Sigmoid colon (tissue), 7 donors: ENCODE results near the gene ITSN2. TPM values are rescaled to one million over a fixed set of nuclear protein-coding genes. Genes with fewer than 3 reads are reported as not detected.

Source experiments
- DNase-seq: peaks from one replicate; pipeline ENCODE4 v3.0.0-alpha.2; 2019
- H3K27ac ChIP-seq, 4 donors: fragments of 200-600 bp; sonication (generic); one replicate each; pipeline ENCODE4 v1.5.1; 2016 to 2019; ENCODE audit warnings: mild to moderate bottlenecking in 1 of 4
- H3K27me3 ChIP-seq, 3 donors: fragments of 200-600 bp; sonication (generic); one replicate each; pipeline ENCODE4 v1.5.1; 2019; ENCODE audit warnings: mild to moderate bottlenecking in 1 of 3
- H3K36me3 ChIP-seq, 4 donors: fragments of 200-600 bp; sonication (generic); one replicate each; pipeline ENCODE4 v1.5.1; 2016 to 2019
- H3K4me1 ChIP-seq, 4 donors: fragments of 200-600 bp; sonication (generic); one replicate each; pipeline ENCODE4 v1.5.1; 2017 to 2019
- H3K4me3 ChIP-seq, 4 donors: fragments of 200-600 bp; sonication (generic); one replicate each; pipeline ENCODE4 v1.5.1; 2017 to 2019; ENCODE audit warnings: mild to moderate bottlenecking in 2 of 4, moderate library complexity in 1 of 4
- H3K9me3 ChIP-seq, 4 donors: fragments of 200-600 bp in 3 of 4; sonication (generic) in 3 of 4; one replicate each; pipeline versions ENCODE4 v1.5.1 to v1.6.1; 2013 to 2019
- CTCF ChIP-seq, 4 experiments: fragments of 450-650 bp in 3 of 4; fragments of 200-600 bp in 1 of 4; IDR thresholded peaks; one replicate each; pipeline ENCODE4 v1.5.1; 2016 to 2019; ENCODE audit warnings: antibody characterized with exemption in 4 of 4, mild to moderate bottlenecking in 3 of 4, moderate library complexity in 2 of 4
- EP300 ChIP-seq, 4 donors: sonication (generic); formaldehyde crosslinking; IDR thresholded peaks; one replicate each; pipeline ENCODE4 v1.6.1; 2017; ENCODE audit warnings: antibody characterized with exemption in 4 of 4
- POLR2A ChIP-seq, 2 donors: fragments of 450-650 bp; IDR thresholded peaks; one replicate each; pipeline ENCODE4 v1.6.1; 2016; ENCODE audit warnings: antibody characterized with exemption in 2 of 2, mild to moderate bottlenecking in 2 of 2, moderate library complexity in 2 of 2
- POLR2AphosphoS5 ChIP-seq, 4 donors: sonication (generic); formaldehyde crosslinking; IDR thresholded peaks; one replicate each; pipeline ENCODE4 v1.6.1; 2017; ENCODE audit warnings: antibody characterized with exemption in 4 of 4
- WGBS, 2 donors: extraction: QIAGEN DNeasy Blood & Tissue Kit; methylation state at CpG; one replicate each; pipeline ENCODE4 v1.1.7; 2013; 5-methylcytosine and 5-hydroxymethylcytosine counted together
- intact Hi-C: fragments of 100-400 bp; cut with DNase I; formaldehyde crosslinking; loops from one replicate; pipeline ENCODE4 v1.15.1; 2023
- polyA plus RNA-seq, 3 donors: library from polyadenylated mRNA; stranded (reverse); fragments of 200-250 nt; gene quantifications; one replicate each; pipeline ENCODE4 v1.2.3, GENCODE V29; 2013
- total RNA-seq, 4 donors: library from RNA; depleted of rRNA; stranded (reverse); fragments of >200 nt; gene quantifications; one replicate each; pipeline ENCODE4 v1.1.0, GENCODE V29; 2016
- donor health status: healthy with polysubstance abuse.
- donor health status: Bipolar disorder and iron deficiency.
- donor health status: healthy.

ITSN2 gene
- total and polyA plus RNA-seq, 7 donors: 19.2 to 73.6 (median 56.0) TPM

- WGBS, 2 donors: 75 to 83% methylated on average over 12 to 14 of the region's 22 CpGs
- no peak for DNase-seq
- TF ChIP-seq EP300 (IDR thresholded peaks at IDR 0.05): no peak
- TF ChIP-seq POLR2AphosphoS5 (IDR thresholded peaks at IDR 0.05): no peak
- no peak for TF ChIP-seq CTCF (IDR thresholded peaks at IDR 0.05)
- no peak for TF ChIP-seq POLR2A (IDR thresholded peaks at IDR 0.05)
- H3K9me3 ChIP-seq: no peaks in the 10 kb centered on the region
- intact Hi-C loops: no loop called here
- H3K4me1 ChIP-seq: peaks cover 0 to 22% (median 8%) of the 10 kb centered on the region in 4 donors
- H3K4me3 ChIP-seq: peak overlapping the region in 2 of 4 donors; percentile 44 to 48
- H3K27ac ChIP-seq: peak overlapping the region in 2 of 4 donors; percentile 30 to 48
- H3K36me3 ChIP-seq: no peaks in the 10 kb centered on the region
- H3K27me3 ChIP-seq: peaks cover 4 to 19% (median 4%) of the 10 kb centered on the region in 3 donors
These were observed 43.0 kb upstream of the ITSN2 start for GRCh38 chr2:24403168-24403831.

- H3K9me3 ChIP-seq: no peaks in the 10 kb centered on the region
- peaks cover 4 to 19% (median 4%) of the 10 kb centered on the region in 3 donors for H3K27me3 ChIP-seq
- no peak for DNase-seq
- H3K27ac ChIP-seq: peak overlapping the region in 1 of 4 donors; percentile 16
- TF ChIP-seq CTCF (IDR thresholded peaks at IDR 0.05) (no peak), POLR2AphosphoS5 (IDR thresholded peaks at IDR 0.05) (no peak), POLR2A (IDR thresholded peaks at IDR 0.05) (no peak), EP300 (IDR thresholded peaks at IDR 0.05) (no peak)
- H3K36me3 ChIP-seq: no peaks in the 10 kb centered on the region
- intact Hi-C loops: no loop called here
- peak overlapping the region in 3 of 4 donors; percentile 33 to 48 (median 44) for H3K4me3 ChIP-seq
- 23 to 39% methylated on average over 38 of the region's 38 CpGs for WGBS, 2 donors
- peaks cover 0 to 22% (median 8%) of the 10 kb centered on the region in 4 donors for H3K4me1 ChIP-seq
These were observed 42.1 kb upstream of the ITSN2 start for GRCh38 chr2:24402242-24403097.

- 27 to 80% methylated on average over 18 of the region's 18 CpGs for WGBS, 2 donors
- H3K4me1 ChIP-seq: peaks cover 0 to 22% (median 8%) of the 10 kb centered on the region in 4 donors
- intact Hi-C loops: no loop called here
- no peaks in the 10 kb centered on the region for H3K9me3 ChIP-seq
- no peak for DNase-seq
- H3K36me3 ChIP-seq: no peaks in the 10 kb centered on the region
- peaks cover 4 to 19% (median 4%) of the 10 kb centered on the region in 3 donors for H3K27me3 ChIP-seq
- peak overlapping the region in 1 of 4 donors; percentile 2 for H3K27ac ChIP-seq
- no peak for TF ChIP-seq CTCF (IDR thresholded peaks at IDR 0.05)
- no peak for TF ChIP-seq POLR2A (IDR thresholded peaks at IDR 0.05)
- TF ChIP-seq EP300 (IDR thresholded peaks at IDR 0.05): no peak
- H3K4me3 ChIP-seq: no peak overlapping the region
These were observed 40.0 kb upstream of the ITSN2 start for GRCh38 chr2:24400207-24400907.

- Histone ChIP-seq H3K27me3 (peaks cover 4 to 19% (median 4%) of the 10 kb centered on the region in 3 donors), H3K27ac (peak overlapping the region in 1 of 4 donors; percentile 2), H3K9me3 (no peaks in the 10 kb centered on the region), H3K4me1 (peaks cover 0 to 18% (median 8%) of the 10 kb centered on the region in 4 donors), H3K36me3 (no peaks in the 10 kb centered on the region), H3K4me3 (no peak overlapping the region)
- WGBS, 2 donors: 73 to 82% methylated on average over 10 of the region's 10 CpGs
- intact Hi-C loops: no loop called here
- no peak for DNase-seq
- TF ChIP-seq POLR2A (IDR thresholded peaks at IDR 0.05) (no peak), CTCF (IDR thresholded peaks at IDR 0.05) (no peak), POLR2AphosphoS5 (IDR thresholded peaks at IDR 0.05) (no peak), EP300 (IDR thresholded peaks at IDR 0.05) (no peak)
These were observed 39.3 kb upstream of the ITSN2 start for GRCh38 chr2:24399434-24400206.
